ENCODE measurements around the gene KLHL22.
A peak's percentile ranks its signal among the peaks of the same experiment; 100 is the strongest.
"Not testable (repeated sequence)": the region's sequence is repeated elsewhere in the genome, so short reads cannot be mapped to it uniquely, and the experiment has no call there.

The KLHL22 gene, protein sequence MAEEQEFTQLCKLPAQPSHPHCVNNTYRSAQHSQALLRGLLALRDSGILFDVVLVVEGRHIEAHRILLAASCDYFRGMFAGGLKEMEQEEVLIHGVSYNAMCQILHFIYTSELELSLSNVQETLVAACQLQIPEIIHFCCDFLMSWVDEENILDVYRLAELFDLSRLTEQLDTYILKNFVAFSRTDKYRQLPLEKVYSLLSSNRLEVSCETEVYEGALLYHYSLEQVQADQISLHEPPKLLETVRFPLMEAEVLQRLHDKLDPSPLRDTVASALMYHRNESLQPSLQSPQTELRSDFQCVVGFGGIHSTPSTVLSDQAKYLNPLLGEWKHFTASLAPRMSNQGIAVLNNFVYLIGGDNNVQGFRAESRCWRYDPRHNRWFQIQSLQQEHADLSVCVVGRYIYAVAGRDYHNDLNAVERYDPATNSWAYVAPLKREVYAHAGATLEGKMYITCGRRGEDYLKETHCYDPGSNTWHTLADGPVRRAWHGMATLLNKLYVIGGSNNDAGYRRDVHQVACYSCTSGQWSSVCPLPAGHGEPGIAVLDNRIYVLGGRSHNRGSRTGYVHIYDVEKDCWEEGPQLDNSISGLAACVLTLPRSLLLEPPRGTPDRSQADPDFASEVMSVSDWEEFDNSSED

DNA sequence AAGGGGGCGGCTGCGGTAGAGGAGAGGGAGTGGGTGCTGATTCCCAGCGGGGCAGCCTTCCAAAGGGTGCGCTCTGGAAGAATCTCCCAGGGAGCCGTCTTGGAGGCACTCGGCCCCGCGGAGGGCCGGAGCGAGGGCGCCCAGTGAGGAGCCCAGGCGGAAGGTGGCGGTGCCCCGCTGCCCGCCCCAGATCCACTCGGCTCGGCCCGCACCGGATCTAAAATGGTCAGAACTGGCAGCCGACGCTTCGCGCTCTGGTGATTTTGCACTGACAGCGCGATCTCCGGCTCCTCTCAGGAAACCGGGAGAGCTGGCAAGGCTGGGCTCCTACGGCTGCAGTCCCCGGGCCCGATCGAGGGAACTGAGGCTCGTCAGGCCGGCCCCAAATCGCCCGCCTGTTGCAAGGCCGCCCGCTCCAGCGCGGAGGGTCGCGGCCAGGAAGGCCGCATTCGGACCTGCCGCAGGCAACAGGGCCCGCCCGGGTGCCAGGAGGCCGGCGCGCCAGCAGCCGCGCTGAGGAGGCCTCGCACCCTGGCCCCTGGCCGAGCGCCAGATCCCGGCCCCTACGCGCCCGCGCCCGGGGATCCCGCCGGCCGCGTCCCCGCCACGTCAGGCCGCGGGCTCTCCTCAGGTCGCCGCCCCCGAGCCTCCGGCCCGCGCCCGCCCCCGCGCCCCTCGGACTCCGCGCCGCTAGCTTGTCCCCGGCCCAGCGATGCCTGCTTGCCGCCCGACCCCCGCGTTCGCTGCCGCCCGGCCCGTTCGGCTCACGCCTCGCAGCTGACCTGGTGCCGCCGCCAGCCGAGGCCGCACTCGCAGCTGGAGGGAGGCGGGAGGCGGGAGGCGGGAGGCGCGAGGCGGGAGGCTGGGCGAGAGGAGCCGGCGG lies at the start of gene KLHL22:
TSS of gene KLHL22 (minus strand) at position 818 of the 883 bp plus-strand sequence. CDS start 6,584 bp downstream, outside the sequence.
- in situ Hi-C loops (cut with MboI; ENCODE audit: low pct_unique_long_range_greater_than_20kb, low sequenced_read_pairs, unreplicated experiment) = no loop called here
- DNase-seq (ENCODE audit: low spot score) = peak; percentile 48
- TF ChIP-seq, protein P1, sequence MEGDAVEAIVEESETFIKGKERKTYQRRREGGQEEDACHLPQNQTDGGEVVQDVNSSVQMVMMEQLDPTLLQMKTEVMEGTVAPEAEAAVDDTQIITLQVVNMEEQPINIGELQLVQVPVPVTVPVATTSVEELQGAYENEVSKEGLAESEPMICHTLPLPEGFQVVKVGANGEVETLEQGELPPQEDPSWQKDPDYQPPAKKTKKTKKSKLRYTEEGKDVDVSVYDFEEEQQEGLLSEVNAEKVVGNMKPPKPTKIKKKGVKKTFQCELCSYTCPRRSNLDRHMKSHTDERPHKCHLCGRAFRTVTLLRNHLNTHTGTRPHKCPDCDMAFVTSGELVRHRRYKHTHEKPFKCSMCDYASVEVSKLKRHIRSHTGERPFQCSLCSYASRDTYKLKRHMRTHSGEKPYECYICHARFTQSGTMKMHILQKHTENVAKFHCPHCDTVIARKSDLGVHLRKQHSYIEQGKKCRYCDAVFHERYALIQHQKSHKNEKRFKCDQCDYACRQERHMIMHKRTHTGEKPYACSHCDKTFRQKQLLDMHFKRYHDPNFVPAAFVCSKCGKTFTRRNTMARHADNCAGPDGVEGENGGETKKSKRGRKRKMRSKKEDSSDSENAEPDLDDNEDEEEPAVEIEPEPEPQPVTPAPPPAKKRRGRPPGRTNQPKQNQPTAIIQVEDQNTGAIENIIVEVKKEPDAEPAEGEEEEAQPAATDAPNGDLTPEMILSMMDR (IDR thresholded peaks at IDR 0.05; ENCODE audit: extremely low read depth, insufficient read depth, missing control alignments) = no peak

DNA sequence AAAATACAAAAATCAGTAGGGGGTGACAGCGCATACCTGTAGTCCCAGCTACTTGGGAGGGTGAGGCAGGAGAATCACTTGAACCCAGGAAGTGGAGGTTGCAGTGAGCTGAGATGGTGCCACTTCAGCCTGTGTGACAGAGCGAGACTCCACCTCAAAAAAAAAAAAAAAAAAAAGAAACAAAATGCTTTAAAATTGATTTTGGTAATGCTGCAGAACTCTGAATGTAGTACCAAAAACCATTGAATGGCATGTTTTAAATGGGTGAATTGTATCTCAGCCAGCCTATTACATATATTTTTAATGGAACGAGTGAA lies 49.7 kb upstream of the KLHL22 start:
- in situ Hi-C loops (cut with MboI; ENCODE audit: low pct_unique_long_range_greater_than_20kb, low sequenced_read_pairs, unreplicated experiment); DNase-seq (ENCODE audit: low spot score): not testable (repeated sequence)

DNA sequence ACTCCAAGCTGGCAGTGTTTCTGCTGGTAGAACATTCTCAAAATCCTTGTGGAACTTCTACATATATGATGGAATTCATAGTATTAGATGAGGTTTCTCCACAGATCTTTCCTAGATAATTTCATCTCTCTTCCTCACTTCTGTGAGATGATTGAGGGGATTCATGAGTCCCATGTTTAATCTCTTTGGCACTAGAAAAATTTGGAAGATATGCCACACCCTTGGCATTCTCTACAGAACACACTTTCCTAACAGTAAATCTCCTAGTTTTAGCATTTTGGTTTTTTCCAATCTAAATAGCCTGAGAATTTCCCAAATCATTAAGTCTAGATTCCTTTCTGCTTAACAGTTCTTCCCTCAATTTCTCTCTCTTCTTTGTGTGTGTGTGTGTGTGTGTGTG lies 47.1 kb upstream of the KLHL22 start:
- no peak for DNase-seq (ENCODE audit: low spot score)
- in situ Hi-C loops (cut with MboI; ENCODE audit: low pct_unique_long_range_greater_than_20kb, low sequenced_read_pairs, unreplicated experiment) = no loop called here
- TF ChIP-seq, protein P1 (IDR thresholded peaks at IDR 0.05; ENCODE audit: extremely low read depth, insufficient read depth, missing control alignments) = no peak

DNA sequence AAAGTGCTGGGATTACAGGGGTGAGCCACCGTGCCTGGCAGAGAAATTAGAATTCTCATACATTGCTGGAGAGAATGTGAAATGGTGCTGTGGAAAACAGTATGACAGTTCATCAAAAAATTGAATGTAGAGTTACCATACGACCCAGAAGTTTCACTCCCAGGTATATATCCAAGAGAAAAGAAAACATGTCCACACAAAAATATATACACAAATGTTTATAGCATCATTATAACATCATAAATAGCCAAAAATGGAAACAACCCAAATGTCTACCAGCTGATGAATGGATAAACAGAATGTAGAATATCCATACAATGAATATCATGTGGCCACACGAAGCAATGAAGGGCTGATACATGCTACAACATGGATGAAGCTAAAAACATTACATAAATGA lies 46.5 kb upstream of the KLHL22 start:
- in situ Hi-C loops (cut with MboI; ENCODE audit: low pct_unique_long_range_greater_than_20kb, low sequenced_read_pairs, unreplicated experiment) = no loop called here
- TF ChIP-seq, protein P1 (IDR thresholded peaks at IDR 0.05; ENCODE audit: extremely low read depth, insufficient read depth, missing control alignments) = no peak
- DNase-seq (ENCODE audit: low spot score) = no peak

DNA sequence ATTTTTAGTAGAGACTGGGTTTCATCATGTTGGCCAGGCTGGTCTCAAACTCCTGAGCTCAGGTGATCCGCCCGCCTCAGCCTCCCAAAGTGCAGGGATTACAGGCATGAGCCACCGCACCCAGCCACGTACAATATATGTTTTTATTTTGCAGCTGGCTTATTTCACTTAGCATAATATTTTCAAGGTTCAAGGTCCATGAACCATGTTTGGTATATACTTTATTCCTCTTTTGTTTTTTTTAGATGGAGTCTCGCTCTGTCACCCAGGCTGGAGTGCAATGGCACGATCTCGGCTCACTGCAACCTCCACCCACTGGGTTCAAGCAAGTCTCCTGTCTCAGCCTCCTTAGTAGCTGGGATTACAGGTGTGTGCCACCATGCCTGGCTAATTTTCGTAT lies 43.3 kb upstream of the KLHL22 start:
- DNase-seq (ENCODE audit: low spot score); in situ Hi-C loops (cut with MboI; ENCODE audit: low pct_unique_long_range_greater_than_20kb, low sequenced_read_pairs, unreplicated experiment): not testable (repeated sequence)

DNA sequence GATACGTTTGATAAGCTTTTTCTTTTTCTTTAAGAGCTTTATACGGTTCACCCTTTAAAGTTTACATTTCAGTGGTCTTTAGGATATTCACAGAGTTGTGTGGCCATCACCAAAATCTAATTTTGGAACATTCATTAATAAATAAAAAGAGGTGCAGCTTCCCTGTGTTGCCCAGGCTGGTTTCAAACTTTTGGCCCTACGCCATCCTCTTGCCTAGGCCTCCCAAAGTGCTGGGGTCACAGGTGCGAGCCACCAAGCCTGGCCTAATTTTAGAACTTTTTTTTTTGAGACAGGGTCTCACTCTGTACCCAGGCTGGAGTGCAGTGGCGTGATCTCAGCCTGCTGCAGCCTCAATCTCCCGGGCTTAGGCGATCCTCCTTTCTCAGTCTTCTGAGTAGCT lies 42.4 kb upstream of the KLHL22 start:
- in situ Hi-C loops (cut with MboI; ENCODE audit: low pct_unique_long_range_greater_than_20kb, low sequenced_read_pairs, unreplicated experiment) = no loop called here
- DNase-seq (ENCODE audit: low spot score) = no peak
- TF ChIP-seq, protein P1 (IDR thresholded peaks at IDR 0.05; ENCODE audit: extremely low read depth, insufficient read depth, missing control alignments) = no peak

DNA sequence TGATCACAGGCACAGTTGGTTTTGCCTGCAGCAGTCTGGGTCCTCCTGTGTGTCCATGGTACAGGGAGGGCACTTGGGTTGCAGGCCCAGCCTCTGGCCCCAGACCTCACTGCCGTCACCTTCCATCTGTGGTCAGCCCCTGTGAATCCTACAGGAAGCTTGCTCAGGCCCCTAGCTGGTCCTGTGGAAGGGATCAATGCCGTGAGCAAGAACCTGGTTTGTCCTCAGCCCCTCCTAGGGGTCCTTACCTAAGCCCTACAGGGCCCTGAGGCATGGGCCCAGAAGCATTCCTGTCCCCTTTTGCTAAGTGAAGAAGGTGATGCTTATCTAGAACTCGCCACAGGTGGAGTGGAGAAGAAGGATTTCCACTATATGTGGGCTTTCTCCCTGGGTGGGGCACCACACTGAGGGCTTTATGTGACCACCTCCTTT lies 41.7 kb upstream of the KLHL22 start:
- in situ Hi-C loops (cut with MboI; ENCODE audit: low pct_unique_long_range_greater_than_20kb, low sequenced_read_pairs, unreplicated experiment) = no loop called here

More for the DNA sequence above, 41.7 kb upstream of the KLHL22 start:
- no peak for DNase-seq (ENCODE audit: low spot score)
- TF ChIP-seq, protein P1 (IDR thresholded peaks at IDR 0.05; ENCODE audit: extremely low read depth, insufficient read depth, missing control alignments) = no peak

Data from GM13977 (cell line).